NCI-H1417 treated with DMSO at 0.1 percent for 48 hours (cell line): ENCODE results near the gene ANG.

Experiments
- DNase-seq: peaks from one replicate; lab custom pipeline; 2025; lab: John Stamatoyannopoulos, UW

ANG gene

DNA sequence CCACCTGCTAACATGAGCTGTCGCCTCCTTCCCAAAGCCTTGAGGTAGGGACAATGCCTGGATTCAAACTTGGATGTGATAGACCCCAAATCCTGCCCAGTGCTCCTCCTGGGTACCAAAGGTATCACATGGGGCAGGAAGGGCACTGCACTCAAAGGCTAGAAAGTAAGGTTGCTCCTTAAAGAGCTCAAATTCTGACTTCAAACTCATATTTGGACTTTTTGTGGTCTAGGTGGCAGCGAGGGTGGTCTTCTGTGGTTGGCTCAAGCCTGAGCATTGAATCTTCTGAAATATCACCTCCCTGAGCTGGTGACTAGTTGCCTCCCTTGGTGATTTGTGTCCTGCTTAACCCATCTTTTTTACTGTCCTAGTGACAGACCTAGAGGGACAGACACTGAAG is 12.5 kb upstream of the ANG start:
- DNase-seq: no peak

DNA sequence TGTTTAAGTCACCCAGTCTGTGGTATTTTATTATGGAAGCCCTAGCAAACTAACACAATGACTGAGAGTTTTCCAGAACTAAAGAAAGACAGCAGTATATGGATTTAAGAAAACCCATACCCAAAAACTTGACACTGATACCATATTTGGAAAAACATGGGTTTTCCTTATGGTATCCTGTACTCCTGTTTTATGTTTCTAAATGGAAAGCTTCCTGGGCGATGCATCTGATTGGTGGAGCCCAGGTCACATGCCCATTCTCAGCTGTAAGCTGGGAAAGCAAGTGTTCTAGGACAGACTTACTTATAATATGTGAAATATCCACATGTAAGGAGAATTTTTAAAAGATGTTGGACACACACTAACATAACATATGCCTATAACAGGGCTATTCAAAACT is 8.7 kb upstream of the ANG start:
- DNase-seq: no peak

DNA sequence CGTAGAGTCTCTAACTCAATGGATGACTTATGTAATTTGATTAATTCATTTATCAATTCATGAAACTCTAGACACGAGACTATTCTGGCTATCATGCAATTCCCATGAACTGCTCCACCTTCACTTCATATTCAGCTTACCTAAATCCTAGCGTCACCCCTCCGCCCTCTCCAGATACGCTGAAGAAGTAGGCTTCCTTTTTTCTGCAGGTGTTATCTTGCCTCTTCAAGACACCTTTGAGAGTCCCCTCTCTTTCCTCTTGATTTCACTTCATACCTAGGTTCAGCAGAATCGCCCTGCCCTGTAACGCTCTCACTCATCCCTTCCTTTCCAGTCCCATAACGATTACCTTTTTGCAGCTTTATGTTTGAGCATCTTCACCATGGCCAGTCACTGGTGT is 8.2 kb upstream of the ANG start:
- DNase-seq: no peak

DNA sequence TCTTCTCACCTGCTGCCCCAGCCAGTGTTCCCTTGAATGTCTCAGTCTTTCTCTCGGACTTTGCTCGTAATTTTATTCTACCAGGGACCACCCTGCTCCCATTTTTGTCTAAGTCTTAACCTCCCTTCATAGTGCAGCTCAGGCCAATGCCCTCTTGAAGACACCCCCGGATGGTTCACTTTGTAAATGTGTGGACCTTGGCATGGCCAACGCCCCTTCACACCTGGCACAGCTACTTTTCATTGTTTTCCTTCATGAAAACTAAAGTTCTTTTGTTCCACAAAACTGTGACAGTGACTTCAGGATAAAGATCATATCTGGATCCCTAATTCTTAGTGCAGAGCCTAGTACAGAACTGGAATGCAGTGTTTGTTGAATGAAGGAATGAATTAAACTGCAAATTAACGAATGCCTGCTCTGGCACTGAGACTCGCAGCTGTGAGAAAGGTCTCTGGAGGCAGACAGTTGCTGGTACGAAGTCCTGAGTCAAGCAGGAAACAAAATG is 7.7 kb upstream of the ANG start:
- DNase-seq: no peak

DNA sequence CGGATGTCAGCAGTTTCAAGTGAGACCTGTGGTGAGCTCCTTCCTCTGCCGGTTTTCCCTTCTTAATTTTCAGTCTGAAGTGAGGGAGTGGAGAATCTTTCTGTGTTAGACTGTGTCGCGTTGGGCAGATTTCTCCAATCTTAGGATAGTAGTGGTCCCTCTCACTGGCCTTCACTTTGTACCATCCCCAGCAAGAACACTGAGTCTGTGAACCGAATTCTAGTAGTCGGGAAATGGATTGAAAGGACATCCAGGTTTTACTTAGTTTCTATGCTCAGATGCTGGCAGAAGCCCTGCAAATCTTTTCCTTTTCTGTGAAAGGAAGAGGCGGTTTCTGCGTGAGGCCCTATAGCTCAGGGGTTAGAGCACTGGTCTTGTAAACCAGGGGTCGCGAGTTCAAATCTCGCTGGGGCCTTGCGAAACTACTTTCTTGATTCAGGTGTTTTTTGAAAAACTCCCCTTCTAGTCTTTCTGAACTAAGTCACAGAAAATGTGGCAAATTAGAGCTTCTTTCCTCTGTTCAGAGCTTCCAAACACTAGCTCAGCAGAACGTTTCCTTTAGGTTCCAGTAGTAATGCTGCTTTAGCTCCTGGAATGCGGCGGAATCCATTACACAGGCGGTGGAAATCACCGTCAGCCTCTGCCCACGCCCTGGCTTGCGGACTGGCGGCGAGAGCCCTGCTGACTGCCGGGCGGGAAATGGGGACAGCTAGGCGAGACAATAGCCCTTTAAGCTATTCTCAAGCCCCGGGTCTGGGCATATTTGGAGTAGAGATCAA is 7.0 kb upstream of the ANG start:
- no peak for DNase-seq

DNA sequence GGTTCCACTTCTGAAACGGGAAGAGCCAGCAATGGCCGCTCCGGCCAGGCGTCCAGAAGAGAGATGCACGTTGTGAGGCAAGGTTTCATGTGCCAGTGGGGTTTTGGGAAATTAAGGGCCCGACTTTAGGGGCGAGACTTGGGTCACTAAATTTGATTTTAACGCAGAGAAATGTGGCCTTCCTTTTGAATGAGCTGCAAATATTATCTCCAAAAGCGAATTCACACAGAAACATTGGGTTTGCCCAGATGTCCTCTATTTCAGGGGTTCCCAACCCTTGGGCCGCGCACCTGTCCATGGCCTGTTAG is 6.5 kb upstream of the ANG start:
- no peak for DNase-seq

DNA sequence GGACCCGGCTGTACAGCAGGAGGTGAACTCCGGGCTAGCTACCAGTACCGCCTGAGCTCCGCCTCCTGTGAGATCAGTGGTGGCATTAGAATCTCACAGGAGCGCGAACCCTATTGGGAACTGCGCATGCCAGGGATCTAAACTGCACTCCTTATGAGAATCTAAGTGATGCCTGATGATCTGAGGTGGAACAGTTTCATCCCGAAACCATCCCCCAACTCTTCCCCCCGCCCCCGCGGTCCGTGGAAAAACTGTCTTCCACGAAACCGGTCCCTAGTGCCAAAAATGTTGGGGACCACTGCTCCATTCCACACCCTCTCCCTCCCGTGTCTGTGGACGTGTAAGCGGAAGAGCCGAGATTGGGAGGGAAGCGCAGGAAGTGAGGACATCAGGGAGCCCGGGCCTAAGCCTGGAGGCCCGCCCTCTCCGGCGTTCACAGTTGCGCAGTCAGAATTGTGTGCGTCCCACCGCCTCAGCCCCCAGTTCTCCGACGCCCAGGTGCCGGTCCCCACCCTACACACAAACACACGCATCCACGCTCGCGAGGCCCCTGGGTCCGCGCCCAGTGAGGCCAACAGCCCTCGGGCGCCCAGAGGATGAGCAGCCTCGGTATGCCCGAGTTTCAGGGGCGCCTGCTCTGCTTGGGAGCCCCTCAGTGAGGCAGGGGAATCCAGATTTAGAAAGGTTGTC is 6.0 kb upstream of the ANG start:
- DNase-seq: no peak

DNA sequence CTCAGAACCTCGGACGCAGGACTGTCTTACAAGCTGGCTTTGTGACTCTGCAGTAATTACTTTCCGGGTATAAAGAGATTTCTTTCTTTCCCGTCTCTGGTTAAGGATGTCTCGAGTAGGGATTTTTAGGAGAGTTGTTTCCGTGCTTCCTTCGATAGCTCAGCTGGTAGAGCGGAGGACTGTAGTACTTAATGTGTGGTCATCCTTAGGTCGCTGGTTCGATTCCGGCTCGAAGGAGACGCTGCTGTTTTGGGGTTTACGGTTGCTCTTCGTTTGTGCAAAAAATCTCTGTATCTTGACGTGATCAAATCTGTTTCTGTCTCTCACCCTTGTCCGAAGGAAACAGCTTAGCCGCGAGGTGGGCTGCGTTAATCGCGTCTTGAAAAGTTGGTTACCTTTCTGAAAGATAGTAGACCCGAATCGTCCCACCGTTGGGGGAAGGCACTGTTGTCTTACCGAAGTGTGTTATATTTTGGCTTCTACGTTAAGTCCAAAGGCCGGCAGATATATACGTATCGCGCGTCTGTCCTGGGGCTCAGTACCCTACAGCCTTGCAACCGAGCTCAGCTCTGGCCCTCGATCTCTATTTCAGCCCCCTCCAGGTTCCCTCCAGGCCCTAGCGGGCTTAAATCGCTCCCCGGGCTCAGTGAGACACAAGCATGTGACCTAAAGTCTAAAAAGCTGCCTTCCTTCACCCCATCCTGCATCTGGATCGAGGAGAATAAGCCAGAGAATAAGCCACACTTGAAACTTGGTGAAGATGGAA is 5.3 kb upstream of the ANG start:
- no peak for DNase-seq

DNA sequence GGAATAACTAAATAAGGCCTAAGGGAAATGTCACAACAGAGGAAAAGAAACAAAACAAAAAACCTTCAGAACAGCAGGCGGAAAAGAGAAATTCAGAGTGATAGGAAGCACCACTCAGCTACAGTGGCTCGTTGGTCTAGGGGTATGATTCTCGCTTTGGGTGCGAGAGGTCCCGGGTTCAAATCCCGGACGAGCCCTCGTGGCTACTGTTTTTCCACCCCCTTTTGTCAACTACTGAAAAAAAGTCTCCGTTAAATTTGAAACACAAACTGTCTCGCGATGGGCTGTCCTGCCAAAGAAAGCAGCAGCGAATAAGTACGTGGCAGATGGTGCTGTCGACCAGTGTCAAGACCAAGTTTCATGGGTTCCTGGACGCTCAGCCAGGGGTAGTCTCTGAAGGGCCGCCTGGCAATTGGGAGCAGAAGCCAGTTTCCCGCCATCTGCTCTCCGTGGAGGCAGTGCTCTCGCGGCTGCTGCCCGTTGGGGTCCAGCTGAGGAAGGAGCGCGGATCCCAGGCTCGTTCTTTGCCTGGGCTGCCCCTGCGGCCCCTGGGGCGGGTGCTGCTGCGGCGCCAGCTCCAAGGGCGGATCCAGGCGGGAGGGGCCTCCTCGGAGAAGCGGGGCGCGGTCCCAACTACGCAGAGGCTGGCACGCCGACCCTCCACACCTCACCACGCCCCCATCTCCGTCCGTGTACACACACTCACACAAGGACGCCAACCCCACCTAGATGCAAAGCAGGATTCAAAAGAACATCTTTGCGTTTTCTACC is 4.5 kb upstream of the ANG start, which contains the start of gene RNASE4:
TSS of gene RNASE4 (plus strand) at position 670 of the 771 bp plus-strand sequence. CDS start 14,812 bp downstream, outside the sequence.
- DNase-seq: no peak

DNA sequence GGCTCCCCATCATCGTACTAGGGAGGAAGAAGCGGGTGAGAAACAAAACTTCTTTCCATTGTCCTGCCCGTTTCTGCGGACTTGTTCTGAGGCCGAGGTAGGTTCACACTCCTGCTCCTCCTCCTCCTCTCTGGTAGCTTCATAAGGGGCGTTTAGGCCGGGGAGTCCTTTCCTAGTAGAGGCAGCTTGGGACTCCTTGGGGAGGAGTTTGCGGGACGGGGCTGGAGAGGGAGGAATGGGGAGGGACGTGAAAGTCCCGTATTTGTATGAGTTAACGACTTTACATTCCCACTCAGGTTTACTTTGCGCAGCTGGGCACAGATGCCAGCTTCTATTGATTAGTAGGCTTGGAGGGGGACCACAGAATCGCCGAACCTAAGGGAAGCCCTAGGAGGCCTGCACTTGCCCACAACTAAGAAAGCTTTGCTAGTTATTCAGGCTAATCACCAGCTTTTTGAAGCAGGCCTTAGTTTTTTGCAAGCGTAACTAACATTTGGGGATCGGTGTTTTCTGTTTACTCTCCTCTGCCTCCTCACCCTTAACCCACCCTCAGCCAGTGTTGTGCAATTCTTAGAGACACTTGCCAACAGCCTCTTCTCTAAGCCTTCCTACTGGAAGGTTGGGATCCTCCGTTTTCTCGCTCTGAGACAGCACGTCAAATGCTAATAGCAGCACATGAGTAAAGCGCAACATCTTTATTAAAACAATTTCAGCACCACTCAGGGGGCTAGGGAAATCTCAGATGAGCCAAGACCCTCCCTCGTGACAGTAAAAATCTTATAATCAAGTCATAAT is 3.7 kb upstream of the ANG start:
- DNase-seq: no peak

DNA sequence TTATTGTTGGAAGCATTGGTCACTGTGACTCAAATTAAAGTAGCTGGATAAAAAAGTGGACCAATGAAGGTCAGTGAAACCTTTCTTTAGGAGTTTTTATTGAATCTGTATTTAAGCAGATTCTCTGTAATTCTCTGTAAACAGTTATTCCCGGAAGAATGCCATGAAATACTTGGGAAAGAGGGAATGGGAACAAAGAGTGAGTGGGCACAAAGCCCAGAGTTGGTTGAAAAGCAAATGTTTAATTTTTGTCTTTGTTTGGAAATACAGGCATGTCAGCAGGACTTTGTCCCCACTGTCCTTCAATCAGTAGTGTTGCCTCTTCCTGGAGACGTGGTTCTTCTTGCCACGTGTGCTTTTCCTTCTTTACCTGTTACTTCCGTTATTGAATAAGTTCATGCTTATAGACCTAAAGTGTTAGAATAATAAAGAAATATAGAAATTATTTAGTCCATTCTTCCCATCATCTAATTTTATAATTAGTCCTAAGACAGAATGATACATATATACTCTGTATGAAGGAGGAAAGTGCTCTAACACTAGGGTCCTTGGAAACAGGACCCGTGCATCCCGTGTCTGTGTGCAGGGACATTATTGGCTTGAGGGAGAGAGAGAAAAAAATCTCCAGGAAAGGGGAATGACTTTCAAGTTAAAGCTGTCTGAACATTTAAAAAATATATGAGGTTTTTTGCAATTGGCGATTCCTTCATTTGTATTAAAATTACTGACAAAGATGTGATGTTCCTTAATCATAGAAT is 2.0 kb upstream of the ANG start:
- no peak for DNase-seq

DNA sequence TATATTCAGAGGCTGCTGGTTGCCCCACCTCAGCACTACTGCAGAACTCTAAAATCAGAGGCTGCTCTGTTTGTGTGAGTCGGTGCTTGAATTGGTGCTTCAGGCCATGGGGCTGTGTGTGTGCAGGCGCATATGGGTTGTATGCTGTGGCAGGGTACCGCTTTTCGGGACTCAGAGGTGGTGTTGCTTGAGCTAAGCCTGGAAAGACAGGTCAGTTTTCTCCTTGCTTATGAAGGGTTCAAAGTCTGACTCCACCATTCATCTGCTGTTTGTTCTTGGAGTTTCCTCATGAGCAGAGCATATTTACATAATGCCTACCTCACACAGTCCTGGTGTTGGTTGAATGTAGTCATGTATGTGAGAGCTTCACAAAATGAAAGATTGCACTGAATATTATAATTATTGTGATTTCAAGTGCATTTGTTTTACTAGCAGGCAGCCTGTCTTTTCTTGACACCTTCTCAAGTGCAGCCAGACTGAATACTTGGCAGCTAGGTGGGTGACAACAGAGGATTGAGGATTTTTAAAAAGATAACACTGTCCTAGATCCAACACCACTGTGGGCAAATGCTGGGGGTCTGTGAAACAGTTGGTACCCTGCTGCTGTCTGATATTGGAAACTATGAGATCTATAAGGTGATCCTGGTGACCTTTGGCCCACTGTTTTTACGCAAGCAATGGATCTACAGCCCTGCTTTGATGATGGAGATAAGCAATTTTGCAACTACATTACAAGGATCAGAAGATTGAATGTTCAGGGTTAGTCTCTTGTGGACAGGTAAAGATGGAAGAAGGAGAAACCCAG is 1.0 kb upstream of the ANG start:
- DNase-seq: no peak

DNA sequence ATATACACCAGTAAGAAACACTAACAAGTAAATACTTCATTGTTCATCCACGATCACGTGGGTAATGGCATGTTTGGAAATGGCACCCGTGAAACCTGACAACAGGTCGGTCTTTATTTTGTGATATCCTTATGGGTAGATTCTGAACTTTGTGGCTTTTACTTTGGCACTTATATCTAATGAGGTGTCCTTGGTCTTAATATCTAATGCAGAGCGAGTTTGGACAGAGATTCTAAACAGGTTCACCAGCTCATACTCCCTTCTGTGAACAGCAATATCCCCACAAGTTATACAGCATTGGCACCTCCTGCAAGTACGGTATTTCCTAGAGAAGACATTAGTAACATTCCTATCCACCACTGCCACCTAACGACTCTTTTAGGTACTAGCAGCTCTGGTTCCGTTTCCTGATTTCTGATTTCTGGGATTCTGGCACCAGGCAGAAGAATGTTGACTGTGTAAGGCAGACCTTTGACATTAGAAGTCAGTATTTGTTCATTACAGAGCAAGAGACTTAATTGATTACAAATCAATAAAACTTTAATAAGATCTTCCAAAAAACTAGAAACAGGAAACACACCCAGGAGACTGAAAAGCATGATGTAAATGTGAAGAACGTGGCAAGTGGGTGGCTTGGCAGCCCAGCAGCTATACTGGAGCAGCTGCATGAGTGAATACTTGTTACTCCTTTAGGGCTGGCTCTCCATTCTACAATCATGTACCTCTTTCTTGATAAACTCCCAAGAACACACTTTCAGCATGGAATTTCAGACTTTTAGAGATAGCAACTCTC is 2.5 kb downstream of the ANG start:
- DNase-seq: no peak

DNA sequence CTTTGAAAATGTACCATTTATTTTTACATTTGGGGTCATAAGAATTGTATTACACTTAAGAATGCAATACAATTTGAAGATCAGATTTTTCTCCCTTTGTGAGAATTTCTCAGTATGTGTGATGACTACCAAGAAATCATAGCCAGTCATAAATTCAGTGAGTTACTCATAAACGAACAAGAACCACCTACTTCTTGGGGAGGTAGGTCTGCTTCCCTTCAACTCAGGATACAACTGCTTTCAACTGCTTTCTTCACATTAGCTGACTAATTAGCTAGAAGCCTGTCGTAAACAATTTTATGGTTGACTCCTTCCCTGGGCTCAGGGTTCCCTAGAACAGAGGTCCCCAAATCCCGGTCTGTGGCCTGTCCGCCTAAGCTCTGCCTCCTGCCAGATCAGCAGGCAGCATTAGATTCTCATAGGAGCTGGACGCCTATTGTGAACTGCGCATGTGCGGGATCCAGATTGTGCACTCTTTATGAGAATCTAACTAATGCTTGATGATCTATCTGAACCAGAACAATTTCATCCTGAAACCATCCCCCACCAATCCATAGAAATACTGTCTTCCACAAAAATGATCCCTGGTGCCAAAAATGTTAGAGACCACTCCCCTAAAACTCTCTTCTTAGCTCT is 3.7 kb downstream of the ANG start:
- DNase-seq: no peak

DNA sequence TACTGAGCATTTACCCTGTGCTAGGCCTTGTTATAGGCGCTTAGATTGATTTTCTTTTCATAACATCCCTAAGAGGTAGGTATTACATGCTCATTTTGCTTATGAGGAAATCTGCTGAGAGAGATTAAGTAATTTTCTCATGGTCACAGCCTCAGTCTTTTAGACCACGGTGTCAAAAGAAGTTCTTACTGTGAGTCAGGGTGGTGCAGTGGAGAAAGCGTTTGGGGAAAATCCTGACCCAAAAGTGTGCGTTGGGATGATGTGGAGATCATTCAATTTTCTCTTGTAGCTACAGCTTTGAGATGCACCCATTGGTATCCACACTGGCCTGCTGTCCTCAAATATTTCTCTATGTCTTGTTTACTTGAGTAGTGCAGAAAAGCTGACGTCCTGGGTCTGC is 8.2 kb downstream of the ANG start:
- DNase-seq: no peak

DNA sequence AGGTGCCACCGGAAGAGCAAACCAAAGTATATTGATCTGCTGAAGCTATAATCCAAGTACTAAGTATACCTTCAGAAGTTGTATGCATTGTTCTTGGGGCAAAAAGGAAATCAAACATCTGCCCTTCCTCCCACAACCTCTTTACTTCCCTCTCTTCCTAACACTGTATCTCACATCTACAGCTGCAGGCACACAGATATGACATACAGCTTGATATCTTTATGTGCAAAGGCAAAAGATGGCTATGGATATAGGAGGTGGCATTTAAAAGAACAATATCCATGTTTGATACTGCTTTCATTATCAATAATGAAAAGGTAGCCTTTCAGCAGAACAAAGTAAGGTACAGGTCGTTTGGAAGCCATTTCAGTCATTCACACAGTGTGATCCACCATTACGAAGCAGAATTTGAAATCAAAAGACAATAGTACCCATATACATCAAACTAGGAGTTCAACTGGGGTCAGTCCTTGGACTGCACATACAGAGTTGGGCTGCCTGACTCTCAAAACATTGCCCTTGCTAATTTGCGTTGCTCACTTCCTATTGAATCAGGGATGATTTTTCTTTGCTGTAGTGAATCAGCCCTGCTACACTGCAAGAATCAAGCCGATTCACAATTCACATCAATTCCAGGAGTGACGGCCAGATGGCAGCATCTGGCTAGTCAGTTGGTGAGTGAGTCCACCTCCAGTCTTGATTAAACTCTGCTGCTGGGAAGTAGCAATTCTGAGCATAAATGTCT is 8.9 kb downstream of the ANG start:
- no peak for DNase-seq

DNA sequence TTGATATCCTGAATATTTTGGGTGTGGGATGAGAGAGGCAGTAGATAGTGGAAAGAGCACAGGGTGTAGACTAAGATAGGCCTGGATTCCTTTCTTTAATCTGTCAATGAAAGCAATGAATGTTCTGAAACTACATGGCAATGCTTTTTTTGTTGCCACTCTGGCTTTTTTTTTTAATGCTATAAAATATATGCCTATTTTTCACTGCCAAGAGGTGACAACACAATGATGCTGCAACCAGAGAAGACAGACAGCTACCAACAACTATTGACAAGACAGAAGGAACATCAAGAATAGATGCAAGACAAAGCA is 9.4 kb downstream of the ANG start:
- DNase-seq: no peak

DNA sequence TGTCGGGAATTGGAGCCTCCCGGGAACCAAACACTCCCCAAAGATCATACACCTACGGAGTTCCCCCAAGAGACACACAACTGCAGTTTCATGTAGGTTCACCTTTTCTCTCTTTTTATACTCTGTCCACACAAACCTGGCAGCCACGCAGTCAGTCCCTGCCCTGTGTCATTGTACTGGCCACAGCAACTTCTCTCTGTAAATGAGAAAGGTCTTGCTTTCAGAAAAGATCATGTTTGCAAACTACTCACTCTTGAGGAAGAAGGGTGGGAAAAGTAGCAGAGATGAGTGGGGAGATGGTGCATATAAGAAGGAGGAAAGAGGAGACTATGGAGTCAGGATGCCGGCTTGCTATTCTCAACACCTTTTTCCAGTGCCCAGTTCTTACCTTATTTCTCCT is 10.4 kb downstream of the ANG start:
- no peak for DNase-seq
